AG04450 (cell line): ENCODE data around the gene RAMP2. TPM values are rescaled to one million over a fixed set of nuclear protein-coding genes. Genes with fewer than 3 reads are reported as not detected.
"Not testable (repeated sequence)": the region's sequence is repeated elsewhere in the genome, so short reads cannot be mapped to it uniquely, and the experiment has no call there.

Experiments
- CTCF ChIA-PET: fragments of 300-600, 350-600 bp; formaldehyde crosslinking; extraction: SDS; loops from one replicate; lab custom pipeline; 2022; ENCODE audit warnings: antibody characterized with exemption, inconsistent platforms; lab: Charles Lee
- POLR2A ChIA-PET: fragments of 350-600 bp; formaldehyde crosslinking; extraction: SDS; loops from one replicate; lab custom pipeline; 2021; ENCODE audit warnings: antibody characterized with exemption, inconsistent platforms; lab: Yijun Ruan, JAX
- DNase-seq: peaks from one replicate; pipeline ENCODE4 v3.0.0-alpha.2; 2011; ENCODE audit warnings: low read depth, low spot score
- H3K27ac ChIP-seq: one replicate; pipeline ENCODE4 v1.5.1; 2012; ENCODE audit warnings: low read depth, low read length, control low read depth
- H3K27me3 ChIP-seq: one replicate; pipeline ENCODE4 v1.6.0; 2012; ENCODE audit warnings: low read length; ENCODE audit not compliant: control insufficient read depth, insufficient read depth
- H3K4me3 ChIP-seq: 2 replicates; pipeline ENCODE4 v1.5.1; 2011; ENCODE audit warnings: mild to moderate bottlenecking, low read depth, low read length, control low read depth
- H3K9me3 ChIP-seq: 2 replicates; pipeline ENCODE4 v1.5.1; 2012; ENCODE audit warnings: low read length; ENCODE audit not compliant: control insufficient read depth, insufficient read depth
- polyA plus RNA-seq: library from polyadenylated mRNA; depleted of rRNA; stranded (reverse); fragments of >200 nt; gene quantifications from 2 replicates; pipeline ENCODE4 v1.2.3, GENCODE V29; 2011
- TF ChIP-seq, protein P1 (sequence below): IDR thresholded peaks from 2 replicates; pipeline ENCODE4 v1.5.1; 2011; ENCODE audit warnings: low read depth, low read length, control low read depth, inconsistent platforms

RAMP2 gene
- polyA plus RNA-seq, 1 experiment, result 1.4 TPM

GRCh38 chr17:42754782-42755181, 6.2 kb upstream of the RAMP2 start:
- Histone ChIP-seq H3K9me3 (no peaks in the 10 kb centered on the region), H3K4me3 (no peak overlapping the region), H3K27ac (no peak overlapping the region), H3K27me3 (peaks cover 25% of the 10 kb centered on the region)
- TF ChIP-seq, protein P1, sequence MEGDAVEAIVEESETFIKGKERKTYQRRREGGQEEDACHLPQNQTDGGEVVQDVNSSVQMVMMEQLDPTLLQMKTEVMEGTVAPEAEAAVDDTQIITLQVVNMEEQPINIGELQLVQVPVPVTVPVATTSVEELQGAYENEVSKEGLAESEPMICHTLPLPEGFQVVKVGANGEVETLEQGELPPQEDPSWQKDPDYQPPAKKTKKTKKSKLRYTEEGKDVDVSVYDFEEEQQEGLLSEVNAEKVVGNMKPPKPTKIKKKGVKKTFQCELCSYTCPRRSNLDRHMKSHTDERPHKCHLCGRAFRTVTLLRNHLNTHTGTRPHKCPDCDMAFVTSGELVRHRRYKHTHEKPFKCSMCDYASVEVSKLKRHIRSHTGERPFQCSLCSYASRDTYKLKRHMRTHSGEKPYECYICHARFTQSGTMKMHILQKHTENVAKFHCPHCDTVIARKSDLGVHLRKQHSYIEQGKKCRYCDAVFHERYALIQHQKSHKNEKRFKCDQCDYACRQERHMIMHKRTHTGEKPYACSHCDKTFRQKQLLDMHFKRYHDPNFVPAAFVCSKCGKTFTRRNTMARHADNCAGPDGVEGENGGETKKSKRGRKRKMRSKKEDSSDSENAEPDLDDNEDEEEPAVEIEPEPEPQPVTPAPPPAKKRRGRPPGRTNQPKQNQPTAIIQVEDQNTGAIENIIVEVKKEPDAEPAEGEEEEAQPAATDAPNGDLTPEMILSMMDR, result no peak
- DNase-seq, result no peak
- CTCF ChIA-PET, result interaction anchor here (9.6 kb wide), 1 partner anchor 8 kb away, joined by 64 read pairs; no protein-coding TSS in a partner anchor
- POLR2A ChIA-PET, result no interaction called here

GRCh38 chr17:42759982-42760651, 910 bp upstream of the RAMP2 start:
- no peaks in the 10 kb centered on the region; the same call in 1 of the 2 replicates for H3K9me3 ChIP-seq
- no peak for DNase-seq
- peaks cover 37% of the 10 kb centered on the region for H3K27me3 ChIP-seq
- H3K4me3 ChIP-seq, result no peak overlapping the region
- ChIA-PET CTCF (interaction anchor here (0.5 to 0.7 kb wide), 3 partner anchors 24 to 179 kb away, joined by 3 to 6 read pairs (median 4); no protein-coding TSS in a partner anchor), POLR2A (interaction anchor here (1.2 kb wide), 1 partner anchor 13 kb away, joined by 7 read pairs; the partner anchor contains the start of gene VPS25)
- TF ChIP-seq, protein P1, result no peak
- no peak overlapping the region for H3K27ac ChIP-seq

DNA sequence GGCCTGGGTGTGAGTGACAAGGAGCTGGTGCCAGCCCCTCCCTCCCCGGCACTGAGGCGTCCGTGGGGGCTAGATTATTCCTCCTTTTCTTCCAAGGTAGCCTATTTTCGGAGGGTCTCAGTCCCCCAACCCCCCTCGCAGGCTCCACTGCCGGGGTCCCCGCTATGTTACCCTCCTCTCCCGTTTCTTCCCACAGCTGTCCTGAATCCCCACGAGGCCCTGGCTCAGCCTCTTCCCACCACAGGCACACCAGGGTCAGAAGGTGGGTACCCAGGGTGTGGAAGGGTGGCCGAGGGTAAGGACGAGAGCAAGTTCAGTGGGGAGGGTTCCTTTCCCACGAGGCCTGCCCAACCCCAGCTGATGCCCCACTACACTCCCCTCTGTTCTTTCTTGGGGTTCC, 611 bp downstream of the RAMP2 start:
- peaks cover 33% of the 10 kb centered on the region for H3K27me3 ChIP-seq
- ChIA-PET CTCF (interaction anchor here (0.8 to 3.3 kb wide), 5 partner anchors 8 to 183 kb away, joined by 3 to 24 read pairs (median 3); partner anchors contain the start of genes PSMC3IP and VPS25), POLR2A (interaction anchor here (0.5 to 1.4 kb wide), 2 partner anchors 19 to 170 kb away, joined by 3 read pairs; partner anchors contain the start of gene WNK4)
- H3K9me3 ChIP-seq, result no peaks in the 10 kb centered on the region; the same call in 1 of the 2 replicates
- H3K27ac ChIP-seq, result no peak overlapping the region
- H3K4me3 ChIP-seq, result peak overlapping the region; percentile 49
- TF ChIP-seq, protein P1, result no peak
- no peak for DNase-seq

- no peak overlapping the region for H3K4me3 ChIP-seq
- no peak overlapping the region for H3K27ac ChIP-seq
- DNase-seq, result no peak
- peaks cover 10% of the 10 kb centered on the region for H3K27me3 ChIP-seq
- POLR2A ChIA-PET, result no interaction called here
- H3K9me3 ChIP-seq, result no peaks in the 10 kb centered on the region
- TF ChIP-seq, protein P1, result no peak
- CTCF ChIA-PET, result no interaction called here
Measured at GRCh38 chr17:42766124-42766523, 5.1 kb downstream of the RAMP2 start.

- ChIA-PET CTCF (no interaction called here), POLR2A (no interaction called here)
- TF ChIP-seq, protein P1, result no peak
- Histone ChIP-seq H3K4me3 (no peak overlapping the region), H3K9me3 (no peaks in the 10 kb centered on the region), H3K27me3 (peaks cover 3% of the 10 kb centered on the region), H3K27ac (no peak overlapping the region)
- DNase-seq, result no peak
Measured at GRCh38 chr17:42767512-42767911, 6.5 kb downstream of the RAMP2 start.

GRCh38 chr17:42768006-42768405, 7.0 kb downstream of the RAMP2 start:
- CTCF ChIA-PET, H3K4me3 ChIP-seq, H3K27me3 ChIP-seq, H3K27ac ChIP-seq, POLR2A ChIA-PET, DNase-seq, H3K9me3 ChIP-seq: not testable (repeated sequence)

- not testable (repeated sequence) for H3K27me3 ChIP-seq, H3K9me3 ChIP-seq, H3K4me3 ChIP-seq, DNase-seq, H3K27ac ChIP-seq
- CTCF ChIA-PET, result interaction anchor here (1.4 kb wide), 1 partner anchor 9 kb away, joined by 3 read pairs; the partner anchor contains the start of gene RAMP2
- POLR2A ChIA-PET, result interaction anchor here (0.8 kb wide), 1 partner anchor 10 kb away, joined by 5 read pairs; the partner anchor contains the start of gene WNK4
Measured at GRCh38 chr17:42769964-42770363, 8.9 kb downstream of the RAMP2 start.
